Hepatocyte (in vitro differentiated cells): ENCODE results near the gene NDUFA11.

Source experiments
- EZH2 ChIP-seq: fragments of 200-600 bp; sonication (generic); IDR thresholded peaks from 2 replicates; pipeline ENCODE4 v1.6.1; 2016; ENCODE audit warnings: antibody characterized with exemption, mild to moderate bottlenecking, borderline replicate concordance
- TF ChIP-seq, protein P1 (sequence below): fragments of 200-600 bp; sonication (generic); IDR thresholded peaks from 2 replicates; pipeline ENCODE4 v1.5.1; 2016; ENCODE audit warnings: antibody characterized with exemption, mild to moderate bottlenecking; ENCODE audit not compliant: poor library complexity

DNA sequence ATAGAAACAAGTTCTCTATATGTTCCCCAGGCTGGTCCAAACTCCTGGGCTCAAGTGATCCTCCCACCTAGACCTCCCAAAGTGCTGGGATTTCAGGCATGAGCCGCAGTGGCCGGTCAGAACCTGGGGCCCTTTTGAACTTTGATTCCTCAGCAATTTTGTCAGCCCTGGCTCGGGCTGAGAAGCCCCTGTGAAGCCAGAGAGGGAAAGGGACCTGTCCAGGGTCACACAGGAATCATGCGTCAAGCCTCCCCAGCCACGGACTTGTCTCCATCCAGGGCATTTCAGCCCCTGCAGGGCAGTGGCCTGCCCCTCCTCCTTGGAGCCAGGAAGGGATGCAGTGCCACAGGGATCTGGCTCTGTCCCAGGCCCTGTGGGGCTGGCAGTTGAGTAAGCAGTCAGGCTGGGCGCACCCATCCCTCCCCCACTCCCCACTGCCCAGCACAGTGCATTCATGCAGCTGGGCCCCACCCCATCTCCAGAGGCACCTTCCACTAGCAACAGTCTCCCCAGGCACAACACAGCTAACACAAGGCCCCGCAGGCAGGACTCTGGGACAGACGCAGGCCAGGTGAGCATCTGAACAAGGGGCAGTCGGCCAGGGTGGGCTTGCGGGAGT, 10.3 kb upstream of the NDUFA11 start, which contains the start of gene CAPS:
- TF ChIP-seq, protein P1, sequence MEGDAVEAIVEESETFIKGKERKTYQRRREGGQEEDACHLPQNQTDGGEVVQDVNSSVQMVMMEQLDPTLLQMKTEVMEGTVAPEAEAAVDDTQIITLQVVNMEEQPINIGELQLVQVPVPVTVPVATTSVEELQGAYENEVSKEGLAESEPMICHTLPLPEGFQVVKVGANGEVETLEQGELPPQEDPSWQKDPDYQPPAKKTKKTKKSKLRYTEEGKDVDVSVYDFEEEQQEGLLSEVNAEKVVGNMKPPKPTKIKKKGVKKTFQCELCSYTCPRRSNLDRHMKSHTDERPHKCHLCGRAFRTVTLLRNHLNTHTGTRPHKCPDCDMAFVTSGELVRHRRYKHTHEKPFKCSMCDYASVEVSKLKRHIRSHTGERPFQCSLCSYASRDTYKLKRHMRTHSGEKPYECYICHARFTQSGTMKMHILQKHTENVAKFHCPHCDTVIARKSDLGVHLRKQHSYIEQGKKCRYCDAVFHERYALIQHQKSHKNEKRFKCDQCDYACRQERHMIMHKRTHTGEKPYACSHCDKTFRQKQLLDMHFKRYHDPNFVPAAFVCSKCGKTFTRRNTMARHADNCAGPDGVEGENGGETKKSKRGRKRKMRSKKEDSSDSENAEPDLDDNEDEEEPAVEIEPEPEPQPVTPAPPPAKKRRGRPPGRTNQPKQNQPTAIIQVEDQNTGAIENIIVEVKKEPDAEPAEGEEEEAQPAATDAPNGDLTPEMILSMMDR, result no peak
- no peak for TF ChIP-seq EZH2
